Erythroblast (primary cell): ENCODE data around the gene GNGT2.
A peak's percentile ranks its signal among the peaks of the same experiment; 100 is the strongest.

ENCODE experiments used
- DNase-seq, 2 experiments: peaks; one replicate each; lab custom pipeline; 2025; lab: John Stamatoyannopoulos, UW
- GATA1 ChIP-seq: IDR thresholded peaks from 2 replicates; pipeline ENCODE4 v1.6.1; 2011; ENCODE audit warnings: low read depth, mild to moderate bottlenecking, control low read depth, low read length, moderate library complexity
- POLR2A ChIP-seq: IDR thresholded peaks from 2 replicates; pipeline ENCODE4 v1.6.1; 2011; ENCODE audit warnings: mild to moderate bottlenecking, low read length

Gene GNGT2

GRCh38 chr17:49224997-49225337 is 14.6 kb upstream of the GNGT2 start:
- TF ChIP-seq GATA1 (no peak), POLR2A (no peak)
- DNase-seq, result no peak

- DNase-seq, result peak; percentile 68 to 73
- TF ChIP-seq POLR2A (no peak), GATA1 (no peak)
These were observed 14.0 kb upstream of the GNGT2 start for GRCh38 chr17:49224198-49224996.

GRCh38 chr17:49223517-49224197 is 13.3 kb upstream of the GNGT2 start:
- TF ChIP-seq GATA1 (no peak), POLR2A (no peak)
- peak; percentile 71 to 84 for DNase-seq

GRCh38 chr17:49223168-49223516 is 12.8 kb upstream of the GNGT2 start:
- TF ChIP-seq GATA1 (no peak), POLR2A (no peak)
- peak in 1 of 2 experiments; percentile 54 for DNase-seq

- TF ChIP-seq POLR2A (peak; percentile 46), GATA1 (no peak)
These were observed 9.6 kb upstream of the GNGT2 start for GRCh38 chr17:49219987-49220386.

GRCh38 chr17:49218941-49219913 is 8.9 kb upstream of the GNGT2 start:
- TF ChIP-seq POLR2A (no peak), GATA1 (no peak)
- peak; percentile 43 to 56 for DNase-seq

More at GRCh38 chr17:49219987-49220386, 9.6 kb upstream of the GNGT2 start:
- DNase-seq, result peak in 1 of 2 experiments; percentile 43

GRCh38 chr17:49217651-49218413 is 7.5 kb upstream of the GNGT2 start:
- TF ChIP-seq GATA1 (no peak), POLR2A (no peak)
- DNase-seq, result peak in 1 of 2 experiments; percentile 32

- peak in 1 of 2 experiments; percentile 20 for DNase-seq
- no peak for TF ChIP-seq GATA1
- no peak for TF ChIP-seq POLR2A
These were observed 6.7 kb upstream of the GNGT2 start for GRCh38 chr17:49216953-49217650.

- no peak for DNase-seq
- TF ChIP-seq POLR2A (no peak), GATA1 (no peak)
These were observed 6.1 kb upstream of the GNGT2 start for GRCh38 chr17:49216482-49216881.

GRCh38 chr17:49214676-49215360 is 4.4 kb upstream of the GNGT2 start:
- no peak for TF ChIP-seq GATA1
- no peak for TF ChIP-seq POLR2A

GRCh38 chr17:49213847-49214246 is 3.5 kb upstream of the GNGT2 start:
- no peak for TF ChIP-seq GATA1
- no peak for TF ChIP-seq POLR2A
- DNase-seq, result no peak

More at GRCh38 chr17:49214676-49215360, 4.4 kb upstream of the GNGT2 start:
- DNase-seq, result no peak

GRCh38 chr17:49213399-49213798 is 3.0 kb upstream of the GNGT2 start:
- DNase-seq, result no peak
- TF ChIP-seq GATA1, result no peak
- no peak for TF ChIP-seq POLR2A
